ENCODE results near the gene OR6B2.
"Not testable (repeated sequence)": the region's sequence is repeated elsewhere in the genome, so short reads cannot be mapped to it uniquely, and the experiment has no call there.

OR6B2 gene

DNA sequence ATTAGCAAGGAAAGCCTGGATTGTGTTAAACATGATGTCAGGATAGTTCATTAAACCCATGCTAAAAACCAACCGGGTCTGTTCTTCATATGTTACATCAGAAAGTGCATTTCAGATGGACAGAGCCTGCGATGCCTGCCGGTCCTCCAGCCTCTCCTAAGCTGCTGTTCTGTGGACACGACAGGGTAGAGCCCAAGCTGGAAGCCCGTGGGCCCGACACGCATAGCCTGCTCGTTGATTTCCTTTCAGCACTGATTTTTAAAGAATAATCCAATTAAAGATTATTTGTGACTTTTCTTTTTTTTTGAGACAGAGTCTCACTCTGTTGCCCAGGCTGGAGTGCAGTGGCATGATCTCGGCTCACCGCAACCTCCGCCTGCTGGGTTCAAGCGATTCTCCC, 22.3 kb upstream of the OR6B2 start:
- TF ChIP-seq GATA1 (IDR thresholded peaks at IDR 0.05; ENCODE audit: low read depth, low read length) = no peak
- TF ChIP-seq POLR2A (IDR thresholded peaks at IDR 0.05; ENCODE audit: low read length) = no peak

DNA sequence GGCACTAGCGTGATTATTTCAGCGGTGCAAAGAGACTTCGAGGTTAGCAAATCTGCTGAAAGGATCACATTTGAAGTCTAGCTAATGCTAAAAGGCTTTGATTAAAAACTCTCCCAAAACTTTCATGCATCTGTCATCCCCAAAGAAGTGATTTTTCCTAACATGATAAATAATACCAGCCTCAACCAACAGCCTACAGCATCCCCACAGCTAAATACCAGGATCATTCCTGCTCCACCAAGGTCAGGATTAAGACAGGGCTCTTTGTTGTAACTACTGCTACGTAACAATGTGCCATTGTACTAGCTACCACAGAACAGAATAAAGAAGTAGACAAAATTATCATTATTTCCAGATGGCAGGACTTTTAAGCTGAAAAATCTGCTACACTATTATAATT, 21.5 kb upstream of the OR6B2 start:
- DNase-seq = no peak
- no peak for TF ChIP-seq POLR2A (IDR thresholded peaks at IDR 0.05; ENCODE audit: low read length)
- no peak for TF ChIP-seq GATA1 (IDR thresholded peaks at IDR 0.05; ENCODE audit: low read depth, low read length)

More for the DNA sequence above, 22.3 kb upstream of the OR6B2 start:
- no peak for DNase-seq

DNA sequence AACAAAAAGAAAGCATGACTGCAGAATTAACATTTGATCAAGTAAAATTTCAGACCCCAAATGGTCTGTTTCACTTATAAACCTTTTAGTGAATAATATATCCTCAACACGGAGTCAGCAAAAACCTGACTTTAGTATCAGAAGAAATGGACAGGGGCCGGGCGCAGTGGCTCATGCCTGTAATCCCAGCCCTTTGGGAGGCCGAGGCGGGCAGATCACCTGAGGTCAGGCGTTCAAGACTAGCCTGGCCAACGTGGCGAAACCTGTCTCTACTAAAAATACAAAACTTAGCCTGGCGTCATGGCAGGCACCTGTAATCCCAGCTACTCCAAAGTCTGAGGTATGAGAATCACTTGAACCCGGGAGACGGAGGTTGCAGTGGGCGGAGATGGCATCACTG, 20.0 kb upstream of the OR6B2 start:
- TF ChIP-seq POLR2A (IDR thresholded peaks at IDR 0.05; ENCODE audit: low read length) = no peak
- DNase-seq = no peak

DNA sequence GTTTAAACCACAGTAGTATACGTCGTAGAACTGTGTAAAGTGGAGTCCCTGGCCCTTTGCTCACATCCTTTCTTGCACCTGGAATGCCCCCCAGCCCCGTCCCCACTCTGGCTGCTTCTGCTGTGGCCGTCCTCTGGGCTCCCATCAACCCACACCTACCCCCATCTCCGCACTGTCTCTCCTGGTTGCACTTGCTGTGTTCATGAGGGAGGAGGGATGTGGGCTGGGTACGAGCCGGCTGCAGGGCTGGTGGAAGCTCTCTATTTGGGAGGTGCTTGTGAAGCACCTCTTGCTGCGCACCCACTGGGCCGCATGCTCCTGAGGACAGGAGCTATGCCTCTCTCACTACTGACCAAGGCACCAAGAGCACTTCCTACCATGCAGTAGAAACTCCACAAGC, 18.0 kb upstream of the OR6B2 start:
- no peak for DNase-seq
- TF ChIP-seq POLR2A (IDR thresholded peaks at IDR 0.05; ENCODE audit: low read length) (no peak), GATA1 (IDR thresholded peaks at IDR 0.05; ENCODE audit: low read depth, low read length) (no peak)

- TF ChIP-seq GATA1 (IDR thresholded peaks at IDR 0.05; ENCODE audit: low read depth, low read length) (no peak), POLR2A (IDR thresholded peaks at IDR 0.05; ENCODE audit: low read length) (no peak)
- DNase-seq = no peak
Observed at GRCh38 chr2:240045098-240045497, 14.9 kb upstream of the OR6B2 start.

DNA sequence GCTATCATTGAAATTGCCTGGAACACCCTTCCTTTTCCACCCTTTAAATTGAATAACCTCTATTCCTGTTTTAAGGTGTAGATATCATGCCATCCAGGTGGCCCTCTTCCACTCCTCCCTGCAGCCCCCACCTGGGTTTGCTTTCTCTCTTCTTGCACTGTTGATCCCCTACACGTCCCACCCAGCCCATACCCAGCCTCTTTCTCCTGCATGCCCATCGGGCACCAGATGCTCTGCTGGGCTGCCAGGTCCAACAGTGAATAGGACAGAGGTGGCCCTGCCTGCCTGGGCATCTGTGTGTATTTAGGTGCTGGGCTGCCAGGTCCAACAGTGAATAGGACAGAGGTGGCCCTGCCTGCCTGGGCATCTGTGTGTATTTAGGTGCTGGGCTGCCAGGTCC, 13.9 kb upstream of the OR6B2 start:
- not testable (repeated sequence) for DNase-seq

DNA sequence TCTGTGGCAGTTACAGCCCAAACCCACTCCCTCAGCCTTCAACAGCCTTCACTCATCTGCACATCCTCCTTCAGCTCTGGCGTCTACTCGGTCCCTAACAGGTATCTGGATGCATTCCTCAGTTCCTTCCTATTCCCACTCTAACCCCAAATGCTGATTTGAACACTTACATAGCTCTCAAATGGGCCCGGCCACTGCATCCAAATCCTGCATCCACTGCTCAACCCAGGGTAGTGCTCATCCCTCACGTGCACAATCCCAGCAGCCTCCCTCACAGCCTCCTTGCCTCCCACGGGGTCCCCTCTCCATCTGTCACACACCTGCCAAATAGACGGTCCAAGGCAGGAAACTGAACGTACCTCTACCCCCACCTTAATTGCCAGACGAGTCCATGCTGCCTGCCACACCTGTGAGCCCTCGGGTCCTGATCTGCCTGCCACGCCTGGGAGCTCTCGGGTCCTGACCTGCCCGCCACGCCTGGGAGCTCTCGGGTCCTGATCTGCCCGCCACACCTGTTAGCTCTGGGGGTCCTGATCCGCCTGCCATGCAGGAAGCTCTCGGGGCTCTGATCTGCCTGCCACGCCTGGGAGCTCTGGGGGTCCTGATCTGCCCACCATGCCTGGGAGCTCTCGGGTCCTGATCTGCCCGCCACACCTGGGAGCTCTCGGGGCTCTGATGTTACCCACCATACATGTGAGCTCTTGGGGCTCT, 13.2 kb upstream of the OR6B2 start:
- no peak for TF ChIP-seq POLR2A (IDR thresholded peaks at IDR 0.05; ENCODE audit: low read length)
- TF ChIP-seq GATA1 (IDR thresholded peaks at IDR 0.05; ENCODE audit: low read depth, low read length) = no peak
- no peak for DNase-seq

- TF ChIP-seq POLR2A (IDR thresholded peaks at IDR 0.05; ENCODE audit: low read length) (no peak), GATA1 (IDR thresholded peaks at IDR 0.05; ENCODE audit: low read depth, low read length) (no peak)
Observed at GRCh38 chr2:240042740-240043139, 12.5 kb upstream of the OR6B2 start.

DNA sequence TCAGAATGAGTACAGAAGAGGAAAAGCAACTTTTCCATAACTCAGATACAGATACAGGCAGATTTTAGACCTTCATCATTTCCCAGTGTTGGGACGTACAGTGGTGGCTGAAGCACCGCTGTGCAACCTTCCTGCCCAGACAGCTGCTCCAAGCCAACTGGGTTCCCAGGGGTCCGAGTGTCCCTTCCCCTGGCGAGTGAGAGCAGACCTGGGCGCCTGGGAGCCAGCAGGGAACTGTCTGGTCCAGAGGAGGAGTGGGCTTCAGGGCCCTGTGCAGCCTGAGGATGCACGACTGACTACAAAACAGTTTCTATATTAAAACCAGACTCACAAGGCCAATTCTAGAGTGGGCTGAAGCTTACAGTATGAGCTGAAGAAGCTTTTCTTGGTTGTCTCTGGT, 11.1 kb upstream of the OR6B2 start:
- no peak for DNase-seq
- TF ChIP-seq GATA1 (IDR thresholded peaks at IDR 0.05; ENCODE audit: low read depth, low read length) (no peak), POLR2A (IDR thresholded peaks at IDR 0.05; ENCODE audit: low read length) (no peak)

More at GRCh38 chr2:240042740-240043139, 12.5 kb upstream of the OR6B2 start:
- DNase-seq = no peak

GRCh38 chr2:240037358-240037757, 7.1 kb upstream of the OR6B2 start:
- DNase-seq = no peak
- TF ChIP-seq GATA1 (IDR thresholded peaks at IDR 0.05; ENCODE audit: low read depth, low read length) = no peak
- no peak for TF ChIP-seq POLR2A (IDR thresholded peaks at IDR 0.05; ENCODE audit: low read length)

DNA sequence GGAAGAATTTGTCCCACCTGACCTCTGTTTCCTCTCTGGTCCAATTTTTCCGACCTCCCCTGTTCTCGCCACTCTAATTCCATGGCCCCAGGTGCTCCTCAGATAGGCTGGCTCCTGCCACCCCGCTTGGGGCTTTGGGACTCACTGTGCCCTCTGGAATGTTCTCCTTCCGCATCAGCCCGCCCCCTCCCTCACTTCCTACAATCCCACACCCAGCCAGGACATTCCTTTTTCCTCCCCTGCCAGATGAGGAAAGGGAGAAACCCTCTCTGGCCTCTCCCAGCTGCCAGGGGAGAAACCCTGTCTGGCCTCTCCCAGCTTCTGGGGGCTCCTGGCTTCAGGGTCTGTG, 3.1 kb upstream of the OR6B2 start:
- TF ChIP-seq POLR2A (IDR thresholded peaks at IDR 0.05; ENCODE audit: low read length) (no peak), GATA1 (IDR thresholded peaks at IDR 0.05; ENCODE audit: low read depth, low read length) (no peak)
- DNase-seq = no peak

DNA sequence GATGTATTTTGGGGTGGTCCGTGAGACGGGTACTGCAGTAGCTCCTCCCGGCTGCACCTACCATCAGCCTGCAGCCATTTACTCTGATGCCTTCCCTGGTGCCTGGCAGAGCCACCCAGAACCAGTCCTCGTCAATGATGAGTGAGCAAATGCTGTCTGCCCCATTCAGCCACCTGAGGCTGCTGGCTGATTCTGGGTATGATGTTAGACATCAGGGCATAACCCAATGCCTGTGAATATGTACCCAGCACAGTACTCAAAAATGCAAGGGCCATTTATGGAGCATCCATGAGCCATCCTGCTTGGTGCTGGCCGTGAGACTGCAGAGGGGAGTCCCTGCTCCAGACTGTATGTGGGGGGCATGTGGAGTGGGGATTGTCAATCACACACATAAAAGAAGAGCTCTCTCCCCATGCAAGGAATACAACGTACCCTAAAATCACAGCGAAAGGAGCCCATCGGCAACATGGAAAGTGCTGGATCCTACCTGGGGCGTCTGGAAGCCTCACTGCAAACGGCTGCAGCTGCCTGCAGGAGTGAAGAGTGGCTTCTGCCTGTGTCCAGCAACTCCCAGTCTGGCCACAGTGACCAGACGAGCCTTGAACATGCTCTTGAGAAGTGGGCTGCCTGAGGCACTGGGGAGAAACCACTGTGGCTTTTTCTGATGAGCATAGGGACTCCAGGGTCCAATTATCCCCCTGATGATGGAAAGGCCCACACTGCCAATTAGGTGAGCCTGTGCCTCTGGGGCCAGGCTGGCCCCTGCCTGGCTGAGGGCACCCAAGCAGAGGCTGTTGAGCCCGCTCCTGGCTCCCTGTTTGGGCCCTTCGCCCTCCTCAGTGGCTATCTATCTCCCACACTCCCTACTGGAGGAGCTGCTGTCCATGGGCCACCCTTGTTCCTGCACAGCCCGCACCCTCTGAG, 2.4 kb upstream of the OR6B2 start:
- TF ChIP-seq GATA1 (IDR thresholded peaks at IDR 0.05; ENCODE audit: low read depth, low read length) = no peak
- TF ChIP-seq POLR2A (IDR thresholded peaks at IDR 0.05; ENCODE audit: low read length) = no peak

DNA sequence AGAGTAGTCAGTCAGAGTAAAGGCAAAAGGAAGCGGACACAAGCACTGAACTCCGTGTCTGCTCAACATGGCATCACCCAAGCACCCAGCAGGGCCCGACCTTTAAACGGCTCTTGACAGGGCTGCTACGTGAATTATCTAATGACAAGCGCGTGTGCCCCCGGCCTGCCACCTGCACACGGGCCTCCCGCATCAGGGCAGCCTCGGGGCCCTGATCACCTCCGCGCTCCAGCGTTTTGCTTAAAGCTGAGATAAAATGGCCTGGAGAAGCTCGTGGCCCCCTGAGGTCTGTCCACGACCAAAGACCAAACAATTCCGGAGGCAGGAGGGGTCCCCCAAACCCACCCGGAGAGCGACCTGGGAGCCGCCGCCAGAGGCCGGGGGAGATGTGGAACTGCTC, 5.5 kb downstream of the OR6B2 start:
- TF ChIP-seq GATA1 (IDR thresholded peaks at IDR 0.05; ENCODE audit: low read depth, low read length) (no peak), POLR2A (IDR thresholded peaks at IDR 0.05; ENCODE audit: low read length) (no peak)
- DNase-seq = peak; percentile 69 to 73

More for the DNA sequence above, 2.4 kb upstream of the OR6B2 start:
- no peak for DNase-seq

DNA sequence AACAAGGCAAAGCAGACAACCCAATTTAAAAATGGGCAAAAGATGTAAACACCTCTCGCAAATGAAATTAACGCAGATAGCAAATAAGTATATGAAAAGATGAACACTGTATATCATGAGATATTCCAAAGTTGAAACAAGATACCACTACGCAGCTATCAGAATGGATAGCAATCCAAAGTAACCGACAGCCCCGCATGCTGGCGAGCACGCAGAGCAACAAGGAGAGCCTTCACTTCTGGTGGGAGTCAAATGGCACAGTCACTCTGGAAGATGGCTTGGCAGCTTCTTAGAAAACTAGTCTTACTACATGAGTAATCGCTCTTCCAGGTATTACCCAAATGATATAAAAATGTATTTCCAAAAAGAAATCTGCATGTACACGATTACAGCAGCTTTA, 6.4 kb downstream of the OR6B2 start:
- TF ChIP-seq GATA1 (IDR thresholded peaks at IDR 0.05; ENCODE audit: low read depth, low read length) = no peak
- TF ChIP-seq POLR2A (IDR thresholded peaks at IDR 0.05; ENCODE audit: low read length) = no peak
- DNase-seq = peak; percentile 36 to 42
